Epithelial cell of esophagus (primary cell): Measurements from ENCODE around the gene DIP2C.

Experiments
- DNase-seq: peaks from one replicate; pipeline ENCODE4 v3.0.0; 2010; ENCODE audit warnings: low read depth
- H3K4me3 ChIP-seq: 2 replicates; pipeline ENCODE4 v1.5.1; 2011; ENCODE audit warnings: mild to moderate bottlenecking, low read length, control low read depth
- TF ChIP-seq, protein P1 (sequence below): IDR thresholded peaks from 2 replicates; pipeline ENCODE4 v1.5.1; 2011; ENCODE audit warnings: low read depth, mild to moderate bottlenecking, low read length, control low read depth, inconsistent platforms; ENCODE audit not compliant: insufficient read depth; ENCODE audit errors: missing control alignments

DIP2C gene

GRCh38 chr10:364267-364775 is 325.1 kb downstream of the DIP2C start:
- no peak for DNase-seq
- TF ChIP-seq, protein P1, sequence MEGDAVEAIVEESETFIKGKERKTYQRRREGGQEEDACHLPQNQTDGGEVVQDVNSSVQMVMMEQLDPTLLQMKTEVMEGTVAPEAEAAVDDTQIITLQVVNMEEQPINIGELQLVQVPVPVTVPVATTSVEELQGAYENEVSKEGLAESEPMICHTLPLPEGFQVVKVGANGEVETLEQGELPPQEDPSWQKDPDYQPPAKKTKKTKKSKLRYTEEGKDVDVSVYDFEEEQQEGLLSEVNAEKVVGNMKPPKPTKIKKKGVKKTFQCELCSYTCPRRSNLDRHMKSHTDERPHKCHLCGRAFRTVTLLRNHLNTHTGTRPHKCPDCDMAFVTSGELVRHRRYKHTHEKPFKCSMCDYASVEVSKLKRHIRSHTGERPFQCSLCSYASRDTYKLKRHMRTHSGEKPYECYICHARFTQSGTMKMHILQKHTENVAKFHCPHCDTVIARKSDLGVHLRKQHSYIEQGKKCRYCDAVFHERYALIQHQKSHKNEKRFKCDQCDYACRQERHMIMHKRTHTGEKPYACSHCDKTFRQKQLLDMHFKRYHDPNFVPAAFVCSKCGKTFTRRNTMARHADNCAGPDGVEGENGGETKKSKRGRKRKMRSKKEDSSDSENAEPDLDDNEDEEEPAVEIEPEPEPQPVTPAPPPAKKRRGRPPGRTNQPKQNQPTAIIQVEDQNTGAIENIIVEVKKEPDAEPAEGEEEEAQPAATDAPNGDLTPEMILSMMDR, result no peak
- H3K4me3 ChIP-seq, result no peak overlapping the region

GRCh38 chr10:363152-363551 is 326.3 kb downstream of the DIP2C start:
- no peak overlapping the region for H3K4me3 ChIP-seq
- TF ChIP-seq, protein P1, result no peak
- no peak for DNase-seq

- DNase-seq, result no peak
- H3K4me3 ChIP-seq, result no peak overlapping the region
- TF ChIP-seq, protein P1, result no peak
Measured at GRCh38 chr10:361203-362081, 328.0 kb downstream of the DIP2C start.

DNA sequence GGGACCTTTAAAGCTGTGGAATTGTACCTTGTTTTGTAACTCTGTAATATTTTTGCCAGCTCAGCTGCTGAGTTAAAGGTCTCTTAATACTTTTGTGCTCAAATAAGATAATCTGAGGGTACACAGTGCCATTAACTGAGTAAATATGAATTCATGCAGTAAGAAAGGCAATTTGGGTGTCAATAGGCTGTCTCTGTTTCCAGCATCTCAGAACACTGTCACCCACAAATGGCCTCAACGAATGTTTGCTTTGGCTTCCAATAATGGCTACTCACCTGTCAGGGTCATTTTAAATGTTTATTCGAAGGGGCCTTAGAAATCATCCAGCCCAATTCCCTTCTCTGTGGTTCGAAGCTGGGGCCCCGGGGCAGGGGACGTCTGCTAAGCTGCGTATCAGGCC is 328.8 kb downstream of the DIP2C start:
- no peak for DNase-seq
- H3K4me3 ChIP-seq, result no peak overlapping the region
- TF ChIP-seq, protein P1, result no peak

DNA sequence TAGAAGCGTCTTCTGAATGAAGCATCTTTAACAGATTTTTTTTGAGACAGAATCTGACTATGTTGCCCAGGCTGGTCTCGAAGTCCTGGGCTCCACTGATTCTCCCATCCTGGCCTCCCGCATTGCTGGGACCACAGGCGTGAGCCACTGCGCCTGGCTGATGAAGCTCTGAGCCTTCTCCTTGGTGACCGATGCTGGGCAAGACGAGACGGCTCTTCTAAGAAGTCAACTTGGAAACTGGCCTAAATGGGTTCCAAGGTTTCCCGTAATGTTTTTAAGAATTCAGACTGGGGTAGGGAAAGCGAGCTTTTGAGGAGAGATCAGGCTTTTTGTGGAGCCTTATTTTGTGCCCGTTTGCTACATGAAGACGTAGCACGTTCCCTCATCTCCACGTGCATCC is 329.7 kb downstream of the DIP2C start:
- DNase-seq, result no peak
- TF ChIP-seq, protein P1, result no peak
- H3K4me3 ChIP-seq, result no peak overlapping the region

- TF ChIP-seq, protein P1, result no peak
- no peak overlapping the region for H3K4me3 ChIP-seq
- DNase-seq, result no peak
Measured at GRCh38 chr10:359093-359492, 330.4 kb downstream of the DIP2C start.

- DNase-seq, result no peak
- TF ChIP-seq, protein P1, result no peak
- no peak overlapping the region for H3K4me3 ChIP-seq
Measured at GRCh38 chr10:357201-357950, 332.1 kb downstream of the DIP2C start.
